ENCODE data around the gene SIGMAR1. TPM values are rescaled to one million over a fixed set of nuclear protein-coding genes. Genes with fewer than 3 reads are reported as not detected.

The SIGMAR1 gene
- total and polyA plus RNA-seq, 12 donors: 34.6 to 158 (median 83.0) TPM

- no peaks in the 10 kb centered on the region for H3K36me3 ChIP-seq (replicated peaks in 1 of 2)
- no peak overlapping the region for H3K27ac ChIP-seq
- H3K27me3 ChIP-seq: peaks cover 25% of the 10 kb centered on the region
- H3K4me1 ChIP-seq (replicated peaks in 1 of 2): peaks cover 0 to 4% of the 10 kb centered on the region in 2 donors
- TF ChIP-seq POLR2A (IDR thresholded peaks at IDR 0.05): no peak
- TF ChIP-seq, protein P1, sequence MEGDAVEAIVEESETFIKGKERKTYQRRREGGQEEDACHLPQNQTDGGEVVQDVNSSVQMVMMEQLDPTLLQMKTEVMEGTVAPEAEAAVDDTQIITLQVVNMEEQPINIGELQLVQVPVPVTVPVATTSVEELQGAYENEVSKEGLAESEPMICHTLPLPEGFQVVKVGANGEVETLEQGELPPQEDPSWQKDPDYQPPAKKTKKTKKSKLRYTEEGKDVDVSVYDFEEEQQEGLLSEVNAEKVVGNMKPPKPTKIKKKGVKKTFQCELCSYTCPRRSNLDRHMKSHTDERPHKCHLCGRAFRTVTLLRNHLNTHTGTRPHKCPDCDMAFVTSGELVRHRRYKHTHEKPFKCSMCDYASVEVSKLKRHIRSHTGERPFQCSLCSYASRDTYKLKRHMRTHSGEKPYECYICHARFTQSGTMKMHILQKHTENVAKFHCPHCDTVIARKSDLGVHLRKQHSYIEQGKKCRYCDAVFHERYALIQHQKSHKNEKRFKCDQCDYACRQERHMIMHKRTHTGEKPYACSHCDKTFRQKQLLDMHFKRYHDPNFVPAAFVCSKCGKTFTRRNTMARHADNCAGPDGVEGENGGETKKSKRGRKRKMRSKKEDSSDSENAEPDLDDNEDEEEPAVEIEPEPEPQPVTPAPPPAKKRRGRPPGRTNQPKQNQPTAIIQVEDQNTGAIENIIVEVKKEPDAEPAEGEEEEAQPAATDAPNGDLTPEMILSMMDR (IDR thresholded peaks at IDR 0.05): peak in 2 of 6 experiments; percentile 7 to 31
- intact Hi-C loops (cut with DNase I): loop anchor here (2.0 to 10.0 kb wide), 4 partner anchors 41 to 190 kb away; no protein-coding TSS in a partner anchor
- no peak overlapping the region for H3K4me3 ChIP-seq
- H3K9me3 ChIP-seq (replicated peaks in 1 of 3): no peaks in the 10 kb centered on the region
- WGBS, 4 donors: 29 to 63% (median 42%) methylated on average over 8 to 16 of the region's 16 CpGs
- no peak for DNase-seq
Measured at GRCh38 chr9:34591917-34592866, 45.4 kb downstream of the SIGMAR1 start.

DNA sequence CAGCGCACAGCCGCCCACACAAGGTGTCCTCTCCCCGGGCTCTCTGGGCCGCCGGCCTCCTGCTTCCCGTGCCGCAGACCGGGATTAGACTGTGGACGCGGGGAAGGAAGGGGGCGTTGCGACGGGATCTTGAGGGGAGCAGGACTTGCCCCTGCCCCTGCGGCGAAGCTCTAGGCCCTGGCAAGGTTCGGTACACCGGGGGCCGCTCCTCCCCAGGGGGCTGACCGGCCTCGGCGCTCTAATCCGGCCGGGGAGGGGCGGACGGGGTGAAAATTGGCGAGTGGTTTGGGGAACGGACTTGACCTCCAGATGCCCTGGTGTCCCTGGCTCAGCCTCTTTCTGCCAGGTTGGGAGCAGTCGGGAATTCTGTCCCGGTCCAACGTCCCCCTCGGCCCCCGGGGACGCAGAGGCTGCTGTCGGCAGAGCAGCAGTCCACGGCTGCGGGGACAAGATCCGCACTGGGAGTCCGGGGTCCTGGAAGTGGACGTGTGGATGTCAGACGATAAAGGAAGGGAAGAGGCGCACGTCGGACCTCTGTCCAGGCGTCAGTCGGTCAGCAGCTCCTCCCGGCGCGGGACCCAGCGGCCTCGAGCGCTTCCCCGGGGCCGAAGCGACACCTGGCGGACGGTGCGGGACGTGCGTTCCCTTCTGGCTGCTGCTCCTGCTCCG lies 46.2 kb downstream of the SIGMAR1 start:
- peak overlapping the region in 2 of 5 donors; percentile 13 to 29 for H3K27ac ChIP-seq
- peaks cover 0 to 4% of the 10 kb centered on the region in 2 donors for H3K4me1 ChIP-seq (replicated peaks in 1 of 2)
- H3K36me3 ChIP-seq (replicated peaks in 1 of 2): no peaks in the 10 kb centered on the region
- DNase-seq: peak; percentile 75 to 90 (median 86)
- intact Hi-C loops (cut with DNase I): loop anchor here (2.0 to 10.0 kb wide), 4 partner anchors 41 to 189 kb away; no protein-coding TSS in a partner anchor
- TF ChIP-seq, protein P1 (IDR thresholded peaks at IDR 0.05): peak; percentile 78 to 96 (median 86)
- no peak for TF ChIP-seq POLR2A (IDR thresholded peaks at IDR 0.05)
- H3K4me3 ChIP-seq: peak overlapping the region in 1 of 4 donors; percentile 25
- WGBS, 4 donors: 0 to 19% (median 15%) methylated on average over 10 to 60 of the region's 60 CpGs
- H3K9me3 ChIP-seq (replicated peaks in 1 of 3): no peaks in the 10 kb centered on the region
- peaks cover 25% of the 10 kb centered on the region for H3K27me3 ChIP-seq

DNA sequence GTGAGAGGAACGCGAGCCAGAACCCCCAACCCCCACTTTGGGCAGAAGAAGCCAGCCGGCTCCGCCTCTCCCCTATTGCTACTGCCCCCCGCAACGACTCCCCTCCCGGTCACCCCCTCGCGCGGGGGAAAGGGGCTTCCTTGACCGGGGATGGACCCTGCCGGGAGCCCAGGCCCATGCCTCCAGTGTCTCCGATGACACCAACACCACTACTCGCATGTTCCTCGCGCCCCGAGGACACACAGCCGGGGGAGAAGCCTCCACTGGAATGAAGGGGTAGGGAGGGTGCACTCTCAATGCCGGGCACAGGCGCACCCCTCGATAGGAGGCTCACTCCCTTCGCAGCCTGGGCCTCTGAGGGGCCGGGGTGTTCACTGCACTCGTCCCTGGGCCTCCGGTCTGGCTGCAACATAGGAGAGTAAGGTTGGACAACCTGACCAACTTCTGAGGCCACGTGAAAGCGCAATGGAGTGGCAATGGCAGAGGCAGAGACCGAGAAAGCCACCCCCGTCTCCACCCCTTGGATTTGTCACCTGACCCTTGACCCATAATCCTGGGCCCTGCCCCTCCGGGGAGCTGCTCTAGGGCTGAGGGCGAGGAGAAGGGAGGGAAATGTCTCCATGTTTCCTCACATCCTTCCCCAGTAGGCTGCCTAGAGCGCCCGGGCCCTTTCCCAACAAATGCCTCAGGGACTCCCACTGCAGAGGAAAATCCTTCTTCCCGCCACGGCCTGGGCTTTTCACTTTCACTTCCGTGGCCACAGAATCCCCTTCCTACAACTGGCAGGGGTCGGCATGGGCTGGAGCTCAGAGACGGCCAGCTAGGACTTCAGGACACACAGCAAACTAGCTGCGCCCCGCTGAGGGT lies 47.0 kb downstream of the SIGMAR1 start:
- intact Hi-C loops (cut with DNase I): loop anchor here (2.0 to 10.0 kb wide), 4 partner anchors 40 to 188 kb away; no protein-coding TSS in a partner anchor
- H3K9me3 ChIP-seq (replicated peaks in 1 of 3): no peaks in the 10 kb centered on the region
- peak overlapping the region in 2 of 5 donors; percentile 13 to 29 for H3K27ac ChIP-seq
- TF ChIP-seq, protein P1 (IDR thresholded peaks at IDR 0.05): no peak
- no peak for TF ChIP-seq POLR2A (IDR thresholded peaks at IDR 0.05)
- peaks cover 0 to 4% of the 10 kb centered on the region in 2 donors for H3K4me1 ChIP-seq (replicated peaks in 1 of 2)
- WGBS, 4 donors: 42 to 77% (median 51%) methylated on average over 5 to 40 of the region's 40 CpGs
- H3K4me3 ChIP-seq: peak overlapping the region in 1 of 4 donors; percentile 57
- no peak for DNase-seq
- H3K36me3 ChIP-seq (replicated peaks in 1 of 2): no peaks in the 10 kb centered on the region
- H3K27me3 ChIP-seq: peaks cover 25% of the 10 kb centered on the region

All from adrenal gland (tissue), 12 donors.